ENCODE measurements around the gene SARNP. TPM values are rescaled to one million over a fixed set of nuclear protein-coding genes. Genes with fewer than 3 reads are reported as not detected.

The SARNP gene
- total and polyA plus RNA-seq, 10 of the 15 experiments (the other 5 are each of a cell fraction or from before 2014, with no cell fraction given), result 77.6 to 445 (median 188) TPM

DNA sequence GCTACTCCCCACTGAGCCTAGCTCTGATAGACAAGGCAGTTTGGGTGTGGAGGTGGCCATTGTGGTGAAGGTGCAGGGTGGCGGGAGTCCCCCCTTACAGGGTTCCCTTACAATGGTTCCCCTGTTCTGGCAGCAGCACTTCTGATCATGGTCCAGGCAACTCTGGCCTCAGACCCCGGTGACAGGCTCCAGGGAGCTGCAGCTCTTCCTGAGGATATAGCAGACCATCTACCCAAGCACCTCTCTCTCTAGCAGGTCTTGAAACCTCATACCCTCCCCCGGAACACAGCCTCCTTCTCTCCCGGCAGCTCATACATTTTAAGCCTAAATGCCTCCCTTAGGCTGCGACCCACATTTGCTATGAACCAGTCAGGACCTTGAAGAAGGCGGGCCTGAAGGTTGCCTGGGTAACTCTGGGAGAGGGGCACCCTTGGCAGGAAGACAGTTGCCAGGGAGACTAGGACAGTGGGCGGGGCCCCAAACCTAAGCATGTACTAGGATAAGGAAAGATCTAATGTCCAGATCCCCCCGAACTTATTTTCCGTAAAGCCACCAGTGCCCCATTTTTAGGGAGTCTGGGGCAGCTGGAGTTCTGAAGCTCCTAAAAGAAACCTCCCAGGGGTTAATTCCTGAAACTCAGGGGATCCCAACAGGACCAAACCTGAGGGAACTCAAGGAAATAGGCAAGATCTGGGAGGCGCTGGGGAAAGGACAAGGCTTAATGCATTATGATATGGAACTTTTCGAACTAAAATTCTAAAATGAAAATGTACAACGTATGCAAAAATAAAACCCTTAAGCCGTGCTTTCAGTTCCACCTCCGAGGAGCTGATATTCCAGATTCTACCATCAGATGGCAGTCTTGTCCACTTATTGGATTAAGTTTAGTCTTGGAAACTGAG, 79.2 kb downstream of the SARNP start:
- Histone ChIP-seq H3K27ac (ENCODE audit: control insufficient read depth, insufficient read depth) (peak overlapping the region; percentile 45), H3K79me2 (ENCODE audit: control insufficient read depth, insufficient read depth, low read length) (no peaks in the 10 kb centered on the region), H2AFZ (ENCODE audit: control insufficient read depth, low read depth, low read length) (peak overlapping the region; percentile 91), H3K36me3 (ENCODE audit: control insufficient read depth in 2 of 2, insufficient read depth in 2 of 2, low read length in 1 of 2) (no peaks in the 10 kb centered on the region), H3K4me1 (ENCODE audit: control insufficient read depth, insufficient read depth, low read length) (peaks cover 7% of the 10 kb centered on the region), H3K9me3 (replicated peaks; ENCODE audit: control insufficient read depth, insufficient read depth, low read length) (no peaks in the 10 kb centered on the region), H3K4me2 (ENCODE audit: control insufficient read depth, insufficient read depth) (peak overlapping the region; percentile 91), H4K20me1 (ENCODE audit: control insufficient read depth, insufficient read depth) (no peaks in the 10 kb centered on the region), H3K4me3 (peak overlapping the region; percentile 78), H3K9ac (ENCODE audit: control insufficient read depth, insufficient read depth, low read length) (peak overlapping the region; percentile 79), H3K27me3 (replicated peaks in 1 of 2; ENCODE audit: control insufficient read depth in 2 of 2, insufficient read depth in 2 of 2, low read length in 1 of 2) (no peaks in the 10 kb centered on the region)
- CTCF ChIA-PET, result interaction anchor here (0.6 to 7.1 kb wide), 78 partner anchors 8 to 890 kb away, joined by 3 to 205 read pairs (median 7); partner anchors contain the start of genes BLOC1S1, CD63, DGKA and DNAJC14
- POLR2A ChIA-PET, result interaction anchor here (0.5 to 2.9 kb wide), 25 partner anchors 9 to 450 kb away, joined by 3 to 36 read pairs (median 5); partner anchors contain the start of genes BLOC1S1, CD63, DNAJC14 and PA2G4
- intact Hi-C loops (cut with micrococcal nuclease; ENCODE audit: unreplicated experiment), result loop anchor here (1.0 to 10.0 kb wide), 10 partner anchors 59 to 446 kb away; partner anchors contain the start of genes PA2G4, RPL41, RPS26 and SARNP
- BruUV-seq (replicated peaks), result no TSS peak
- ATAC-seq (peak; percentile 93), DNase-seq (ENCODE audit: low read depth, low spot score) (peak; percentile 77), FAIRE-seq (peak; percentile 86)
- in situ Hi-C loops (cut with MboI), result loop anchor here (5.0 kb wide), 2 partner anchors 204 to 294 kb away; no protein-coding TSS in a partner anchor
- SMC1A ChIA-PET (ENCODE audit: uncharacterized antibody, unreplicated experiment), result interaction anchor here (0.6 to 5.2 kb wide), 63 partner anchors 9 to 758 kb away, joined by 3 to 51 read pairs (median 6); partner anchors contain the start of genes BLOC1S1, CD63, DGKA and ESYT1
- RAD21 ChIA-PET (ENCODE audit: unreplicated experiment), result interaction anchor here (0.6 to 7.7 kb wide), 57 partner anchors 9 to 764 kb away, joined by 3 to 113 read pairs (median 7); partner anchors contain the start of genes BLOC1S1, CD63, DNAJC14 and ESYT1
- 2% methylated on average over 14 of the region's 14 CpGs for WGBS (ENCODE audit: insufficient coverage, insufficient replicate concordance, low lambda C conversion rate, missing lambda C conversion rate)
- peak; percentile 78 for TF ChIP-seq SMC3 (IDR thresholded peaks at IDR 0.05; ENCODE audit: borderline replicate concordance, low read length)
- no peak for TF ChIP-seq JUNB (IDR thresholded peaks at IDR 0.05)
- TF ChIP-seq, protein P1, sequence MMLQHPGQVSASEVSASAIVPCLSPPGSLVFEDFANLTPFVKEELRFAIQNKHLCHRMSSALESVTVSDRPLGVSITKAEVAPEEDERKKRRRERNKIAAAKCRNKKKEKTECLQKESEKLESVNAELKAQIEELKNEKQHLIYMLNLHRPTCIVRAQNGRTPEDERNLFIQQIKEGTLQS (IDR thresholded peaks at IDR 0.05; ENCODE audit: borderline replicate concordance, extremely low read depth, low read depth, low read length), result no peak
- peak; percentile 32 for TF ChIP-seq KLF5 (IDR thresholded peaks at IDR 0.05; ENCODE audit: partially characterized antibody)
- TF ChIP-seq SMAD1 (IDR thresholded peaks at IDR 0.05; ENCODE audit: low read depth, partially characterized antibody), result no peak
- no peak for TF ChIP-seq ZSCAN29 (IDR thresholded peaks at IDR 0.05)
- TF ChIP-seq RAD21 (IDR thresholded peaks at IDR 0.05; ENCODE audit: insufficient read depth, low read depth, low read length), result peak; percentile 96
- peak; percentile 46 for TF ChIP-seq NR2F1 (conservative IDR thresholded peaks at IDR 0.05)
- TF ChIP-seq, protein P2, sequence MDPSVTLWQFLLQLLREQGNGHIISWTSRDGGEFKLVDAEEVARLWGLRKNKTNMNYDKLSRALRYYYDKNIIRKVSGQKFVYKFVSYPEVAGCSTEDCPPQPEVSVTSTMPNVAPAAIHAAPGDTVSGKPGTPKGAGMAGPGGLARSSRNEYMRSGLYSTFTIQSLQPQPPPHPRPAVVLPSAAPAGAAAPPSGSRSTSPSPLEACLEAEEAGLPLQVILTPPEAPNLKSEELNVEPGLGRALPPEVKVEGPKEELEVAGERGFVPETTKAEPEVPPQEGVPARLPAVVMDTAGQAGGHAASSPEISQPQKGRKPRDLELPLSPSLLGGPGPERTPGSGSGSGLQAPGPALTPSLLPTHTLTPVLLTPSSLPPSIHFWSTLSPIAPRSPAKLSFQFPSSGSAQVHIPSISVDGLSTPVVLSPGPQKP (IDR thresholded peaks at IDR 0.05; ENCODE audit: low read depth, low read length), result no peak
- no peak for TF ChIP-seq KAT2A (conservative IDR thresholded peaks at IDR 0.05; ENCODE audit: control insufficient read depth, low read depth, low read length)
- TF ChIP-seq PAX5 (IDR thresholded peaks at IDR 0.05; ENCODE audit: borderline replicate concordance, low read depth, low read length), result no peak
- no peak for TF ChIP-seq BCL11A (IDR thresholded peaks at IDR 0.05; ENCODE audit: low read depth, low read length)
- no peak for TF ChIP-seq FOS (IDR thresholded peaks at IDR 0.05; ENCODE audit: borderline replicate concordance, extremely low read depth, insufficient read length)
- no peak for TF ChIP-seq SRF (IDR thresholded peaks at IDR 0.05; ENCODE audit: low read depth in 2 of 2, low read length in 2 of 2)
- TF ChIP-seq EGR1 (IDR thresholded peaks at IDR 0.05; ENCODE audit: borderline replicate concordance in 1 of 2, low read depth in 2 of 2, low read length in 2 of 2), result peak in 1 of 2 experiments; percentile 10; a peak in 1 of 3 replicates
- no peak for TF ChIP-seq NR2C2 (IDR thresholded peaks at IDR 0.05; ENCODE audit: borderline replicate concordance, control insufficient read depth, insufficient read length, low read depth)
- TF ChIP-seq NFXL1 (IDR thresholded peaks at IDR 0.05; ENCODE audit: borderline replicate concordance), result no peak
- TF ChIP-seq SREBF1 (IDR thresholded peaks at IDR 0.05; ENCODE audit: low read length), result no peak
- TF ChIP-seq SPI1 (IDR thresholded peaks at IDR 0.05; ENCODE audit: borderline replicate concordance, insufficient read depth, low read depth, low read length), result peak; percentile 54; the same call in 1 of the 2 replicates
- TF ChIP-seq BMI1 (IDR thresholded peaks at IDR 0.05; ENCODE audit: borderline replicate concordance), result peak; percentile 96
- TF ChIP-seq EZH2 (IDR thresholded peaks at IDR 0.05; ENCODE audit: borderline replicate concordance, control insufficient read depth, low read depth, low read length), result no peak
- TF ChIP-seq CBFB (IDR thresholded peaks at IDR 0.05; ENCODE audit: low read depth), result 0 out of 2 replicates have a peak, but pooled peaks have one; percentile 19

All from GM12878 (cell line).